Posterior vena cava (tissue), 2 donors: Measurements from ENCODE around the gene BRD4. TPM values are rescaled to one million over a fixed set of nuclear protein-coding genes. Genes with fewer than 3 reads are reported as not detected.
A peak's percentile ranks its signal among the peaks of the same experiment; 100 is the strongest.

Experiments
- DNase-seq: peaks from one replicate; pipeline ENCODE4 v3.0.0-alpha.2; 2020; ENCODE audit warnings: low spot score
- intact Hi-C, 2 donors: fragments of 100-400 bp; cut with DNase I; formaldehyde crosslinking; loops; one replicate each; pipeline versions ENCODE4 v1.14.1 to v1.14.2; 2022 to 2023
- total RNA-seq, 2 donors: library from RNA; stranded (reverse); fragmentation: NEBNext Ultra II Directional; extraction: Animal tissue kit (Norgen Biotek cat#: 25700); gene quantifications; one replicate each; pipeline ENCODE4 v1.2.1, GENCODE V29; 2021
- donor health status: DM: yes; HTN: yes; CAD: no.
- donor health status: DM: yes; HTN: yes; CAD: no.

The BRD4 gene
- total RNA-seq, 2 donors from 2014 or later: 77.5 to 89.6 TPM

DNA sequence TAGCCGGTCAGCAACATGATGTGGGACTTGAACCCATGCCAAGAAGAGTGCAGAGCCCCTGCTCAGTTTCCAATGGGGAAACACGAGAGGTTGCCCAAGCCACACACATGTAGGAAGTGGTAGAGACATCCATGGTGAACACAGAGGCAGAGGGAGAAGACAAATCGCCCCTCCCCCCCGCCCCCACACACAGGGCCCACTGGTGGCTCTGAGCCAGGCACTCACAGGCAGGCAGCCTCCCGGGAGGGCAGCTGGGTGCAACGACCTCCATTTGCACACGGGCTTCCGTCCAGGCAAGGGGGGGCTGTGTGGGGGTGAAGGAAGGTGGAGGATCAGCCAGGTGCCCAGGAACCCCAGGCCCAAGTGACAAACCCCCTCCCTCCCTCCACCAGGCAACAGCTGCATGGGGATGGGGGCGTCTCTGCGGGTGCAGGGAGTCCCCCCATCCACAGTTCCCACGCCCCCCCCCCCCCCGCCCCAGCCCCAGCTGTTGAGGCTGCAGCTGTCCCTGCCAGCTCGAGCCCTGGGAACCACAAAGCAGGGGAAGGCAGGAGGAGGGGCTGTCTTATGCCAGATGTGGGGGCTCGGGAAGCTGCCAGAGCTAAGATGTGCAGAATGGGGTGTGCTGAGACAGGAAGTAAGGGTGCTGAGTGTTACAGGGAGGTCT lies 134.9 kb downstream of the BRD4 start:
- DNase-seq: no peak

DNA sequence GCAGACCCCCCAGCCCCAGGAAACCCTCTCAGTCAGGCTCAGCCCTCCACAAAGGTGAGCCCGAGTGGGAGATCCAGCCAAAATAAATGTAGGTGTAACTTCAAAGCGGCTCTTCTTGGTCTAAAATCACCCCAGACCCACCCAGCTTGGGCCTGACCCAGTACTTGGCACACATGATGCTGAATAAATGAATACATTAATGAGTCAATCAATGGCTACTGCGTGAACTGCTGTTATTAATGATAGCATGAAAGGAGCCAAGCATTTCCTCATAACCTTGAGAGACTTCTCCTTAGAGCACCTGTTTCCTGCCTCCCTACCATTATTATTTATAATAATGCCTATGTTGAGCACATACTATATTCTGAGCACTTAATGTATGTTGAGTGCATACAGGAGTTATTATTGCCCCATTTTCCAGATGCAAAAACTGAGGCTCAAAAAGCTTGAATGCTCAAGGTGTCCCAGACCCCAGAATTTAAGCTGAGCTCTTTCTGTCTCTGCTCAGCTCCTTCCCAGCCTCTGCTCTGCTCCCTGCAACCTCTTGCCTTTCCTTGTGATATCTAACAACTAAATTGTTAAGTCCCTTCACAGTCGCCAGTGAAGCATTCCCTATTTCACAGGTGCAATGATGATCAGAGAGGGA lies 135.9 kb downstream of the BRD4 start:
- DNase-seq: no peak
- intact Hi-C loops: loop anchor here in 1 of 2 donors (5.0 kb wide), 1 partner anchor 51 kb away; no protein-coding TSS in a partner anchor

More for the DNA sequence above, 134.9 kb downstream of the BRD4 start:
- intact Hi-C loops: loop anchor here in 1 of 2 donors (5.0 kb wide), 1 partner anchor 50 kb away; no protein-coding TSS in a partner anchor

DNA sequence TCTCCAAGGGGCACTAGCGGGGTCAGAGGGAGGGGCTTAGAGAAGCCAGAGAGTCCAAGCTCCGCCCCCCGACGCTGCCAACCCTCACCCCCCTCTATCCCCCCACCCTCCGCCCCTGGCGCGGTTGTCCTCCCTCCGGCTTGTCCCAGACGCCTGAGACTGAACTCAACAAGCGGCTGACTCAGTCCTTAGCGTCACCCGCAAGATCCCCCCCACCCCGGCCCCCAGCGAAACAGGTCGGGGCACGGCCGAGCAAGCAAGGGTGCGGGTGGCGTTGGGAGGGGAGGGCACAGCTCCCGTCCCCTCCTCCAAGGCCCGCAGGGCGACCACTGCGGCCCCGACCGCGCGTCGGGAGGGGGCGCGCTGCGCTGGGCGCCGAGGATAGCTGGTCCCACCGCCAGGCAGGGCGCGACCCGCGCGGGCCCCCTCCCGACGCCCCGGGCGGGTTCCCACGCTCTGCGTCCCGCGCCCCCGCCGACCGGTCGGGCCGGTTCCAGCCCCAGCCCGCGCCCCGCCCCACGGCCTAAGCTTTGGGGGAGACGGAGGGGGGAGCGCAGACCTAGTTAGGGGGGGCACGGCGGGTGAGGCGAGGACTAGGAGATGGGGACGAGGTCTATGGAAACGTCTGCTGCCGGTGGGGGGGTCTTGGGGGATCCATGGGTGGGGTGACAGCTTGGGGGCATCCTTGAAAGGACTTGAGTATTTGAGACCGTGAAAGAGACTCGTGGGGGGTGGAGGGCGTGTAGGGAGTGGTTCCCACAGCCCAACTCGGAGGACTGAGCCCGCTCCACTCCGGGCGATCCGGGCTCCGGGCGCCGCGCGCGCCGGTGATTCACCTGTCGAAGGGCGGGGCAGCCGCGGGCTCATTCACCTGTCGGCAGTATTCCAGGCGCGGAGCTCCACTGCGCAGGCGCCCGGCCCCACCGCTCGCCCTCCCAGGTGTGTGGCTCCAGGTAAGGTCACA lies 136.7 kb downstream of the BRD4 start:
- intact Hi-C loops: loop anchor here in 1 of 2 donors (5.0 kb wide), 1 partner anchor 52 kb away; no protein-coding TSS in a partner anchor
- peak; percentile 91 for DNase-seq

DNA sequence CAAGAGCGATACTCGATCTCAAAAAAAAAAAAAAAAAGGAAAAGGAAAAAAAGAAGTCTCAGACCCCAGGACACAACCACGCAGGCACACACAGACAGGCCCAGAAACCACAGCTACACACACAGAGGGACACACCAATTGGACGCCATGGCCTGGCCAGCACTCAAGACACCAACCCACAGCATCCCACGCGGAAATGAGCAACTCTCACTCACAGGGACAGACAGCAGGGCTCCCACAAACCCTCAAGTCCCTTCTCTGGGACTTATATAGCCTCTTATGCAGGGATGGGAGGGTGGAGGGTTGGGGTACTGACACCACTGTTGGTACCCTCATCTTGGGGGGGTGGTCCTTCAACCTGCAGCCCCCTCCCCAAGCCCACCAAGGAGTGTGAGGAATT lies 137.4 kb downstream of the BRD4 start:
- DNase-seq: no peak
- intact Hi-C loops: loop anchor here in 1 of 2 donors (5.0 kb wide), 1 partner anchor 52 kb away; no protein-coding TSS in a partner anchor

DNA sequence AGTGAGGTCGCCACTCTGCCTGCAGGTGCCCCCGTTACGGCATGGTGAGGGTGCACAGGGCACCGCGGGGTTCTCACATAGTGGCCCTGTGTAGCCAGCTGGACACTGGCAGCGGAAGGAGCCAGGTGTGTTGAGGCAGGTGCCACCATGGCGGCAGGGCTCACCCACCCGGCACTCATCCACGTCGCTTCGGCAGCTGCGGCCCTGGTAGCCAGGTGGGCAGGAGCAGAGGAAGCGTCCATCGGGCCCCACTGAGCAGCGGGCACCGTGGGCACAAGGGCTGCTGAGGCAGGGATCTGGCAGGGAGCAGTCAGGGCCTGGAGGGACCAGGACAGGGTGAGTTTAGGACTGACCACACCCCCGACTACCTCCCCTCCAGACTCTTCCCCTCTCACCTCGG lies 140.4 kb downstream of the BRD4 start:
- intact Hi-C loops: no loop called here

DNA sequence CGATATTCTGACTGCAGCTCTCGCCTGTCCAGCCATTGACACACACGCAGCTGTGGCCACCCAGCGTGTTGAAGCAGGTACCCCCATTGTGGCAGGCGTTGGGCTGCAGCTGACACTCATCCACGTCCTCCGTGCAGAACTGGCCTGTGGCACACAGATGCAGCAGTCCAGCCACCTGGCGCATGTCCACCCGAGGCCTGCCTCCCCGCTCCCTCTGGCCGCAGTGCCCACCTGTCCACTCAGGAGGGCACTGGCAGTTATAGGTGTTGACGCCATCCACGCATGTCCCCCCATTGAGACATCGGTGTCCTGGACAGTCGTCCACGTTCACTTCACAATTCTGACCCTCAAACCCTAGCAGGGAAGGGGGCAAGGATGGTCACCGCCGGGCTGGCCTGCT lies 140.8 kb downstream of the BRD4 start:
- intact Hi-C loops: no loop called here
- DNase-seq: no peak

More for the DNA sequence above, 140.4 kb downstream of the BRD4 start:
- no peak for DNase-seq

DNA sequence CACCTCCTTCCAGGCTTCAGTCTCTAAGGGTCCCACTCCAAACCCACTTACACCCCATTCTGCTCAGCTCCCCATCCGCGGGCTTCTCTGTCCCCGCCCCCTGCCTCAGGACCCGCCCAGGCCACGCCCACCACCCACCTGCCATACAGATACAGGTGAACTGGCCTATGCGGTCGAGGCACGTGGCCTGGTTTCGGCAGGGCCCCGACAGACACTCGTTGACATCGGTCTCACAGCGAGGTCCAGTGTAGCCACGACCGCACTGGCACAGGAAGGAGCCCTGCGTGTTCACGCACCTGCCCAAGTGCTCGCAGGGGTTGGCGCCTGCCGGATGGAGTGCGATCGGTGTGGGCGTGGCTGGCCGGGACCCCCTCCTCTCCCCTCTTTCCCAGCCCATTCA lies 143.5 kb downstream of the BRD4 start:
- intact Hi-C loops: loop anchor here in 1 of 2 donors (10.0 kb wide), 2 partner anchors 46 to 176 kb away; partner anchors contain the start of gene EPHX3

DNA sequence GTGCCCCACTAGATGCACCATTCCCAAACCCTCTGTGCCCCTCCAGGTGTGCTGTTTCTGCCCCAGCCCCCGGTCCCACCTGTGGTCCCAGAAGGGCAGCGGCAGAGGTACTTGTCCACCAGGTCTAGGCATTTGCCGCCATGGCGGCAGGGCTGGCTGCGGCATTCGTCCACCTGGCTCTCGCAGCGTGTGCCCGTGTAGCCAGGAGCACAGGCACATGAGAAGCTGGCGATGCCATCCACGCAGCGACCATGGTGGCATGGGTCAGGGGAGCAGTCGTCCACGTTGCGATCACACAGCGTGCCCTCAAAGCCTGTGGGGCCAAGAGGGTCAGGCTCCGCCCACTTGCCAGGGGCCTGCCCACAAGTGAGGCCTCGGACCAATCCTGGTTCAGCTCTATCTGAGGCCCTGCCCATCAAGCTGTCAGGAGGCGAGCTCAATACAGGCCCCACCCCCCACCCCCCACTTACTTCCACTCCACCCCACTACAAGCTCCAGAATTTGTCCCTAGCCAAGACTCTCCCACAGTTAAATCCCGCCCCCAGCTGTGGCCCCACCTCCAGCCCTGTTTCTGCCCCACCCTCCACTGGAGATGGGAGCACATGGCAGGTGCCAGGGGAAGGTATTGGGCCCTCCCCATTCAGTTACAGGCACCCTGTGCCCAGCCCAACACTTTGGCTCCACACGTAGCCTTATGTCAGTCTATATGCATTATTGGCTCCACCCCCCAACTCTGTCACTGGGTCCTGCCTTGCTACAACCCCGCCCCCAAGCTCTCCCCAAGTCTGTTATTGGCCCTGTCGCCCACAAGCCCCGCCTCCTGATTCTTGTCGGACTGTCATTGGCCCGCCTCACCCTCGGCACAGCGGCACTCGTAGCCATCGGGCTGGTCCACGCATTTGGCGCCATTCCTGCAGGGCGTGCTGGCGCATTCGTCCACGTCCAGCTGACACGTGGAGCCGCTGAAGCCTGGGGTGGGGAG lies 145.0 kb downstream of the BRD4 start:
- intact Hi-C loops: loop anchor here in 1 of 2 donors (10.0 kb wide), 2 partner anchors 47 to 177 kb away; partner anchors contain the start of gene EPHX3
- no peak for DNase-seq

More for the DNA sequence above, 143.5 kb downstream of the BRD4 start:
- DNase-seq: no peak

Other genes starting within 250 kb of the BRD4 start
- 10 to 100 TPM; 42.4 to 44.6 TPM for gene SYDE1, start 225.1 kb downstream of the BRD4 start, total RNA-seq
- gene NOTCH3, start 131.5 kb downstream of the BRD4 start, total RNA-seq: 100 to 1,000 TPM; 164 to 165 TPM
- under 1 TPM; 0.48 to 0.51 TPM for gene EPHX3, start 100.1 kb downstream of the BRD4 start, total RNA-seq
- gene AKAP8, start 47.2 kb upstream of the BRD4 start, total RNA-seq: 10 to 100 TPM; 24.2 to 33.6 TPM
- 10 to 100 TPM; 52.6 to 65.7 TPM for gene AKAP8L, start 86.4 kb upstream of the BRD4 start, total RNA-seq
- gene WIZ, start 117.4 kb upstream of the BRD4 start, total RNA-seq: 10 to 100 TPM; 33.2 to 44.2 TPM
- 1 to 10 TPM; 2.3 to 3.7 TPM for gene RASAL3, start 132.0 kb upstream of the BRD4 start, total RNA-seq
- gene PGLYRP2, start 147.0 kb upstream of the BRD4 start, total RNA-seq: not detected
- gene CYP4F22, start 176.0 kb upstream of the BRD4 start, total RNA-seq: not detected